Gastroesophageal sphincter (tissue), 4 donors: Measurements from ENCODE around the gene NRSN2. TPM values are rescaled to one million over a fixed set of nuclear protein-coding genes. Genes with fewer than 3 reads are reported as not detected.

Experiments
- ATAC-seq: fragments of 150-250 bp; one replicate; pipeline ENCODE4 v1.9.1; 2016; ENCODE audit warnings: mild to moderate bottlenecking, moderate library complexity
- H3K27ac ChIP-seq, 4 donors: fragments of 200-600 bp; sonication (generic) in 3 of 4; 1 replicate in 3 of 4; 2 replicates in 1 of 4; pipeline ENCODE4 v1.5.1; 2016 to 2019
- H3K27me3 ChIP-seq: fragments of 200-600 bp; sonication (generic); one replicate; pipeline ENCODE4 v1.5.1; 2019
- H3K36me3 ChIP-seq, 2 donors: fragments of 200-600 bp; sonication (generic); one replicate each; pipeline ENCODE4 v1.5.1; 2019; ENCODE audit warnings: control low read depth in 1 of 2
- H3K4me1 ChIP-seq, 3 donors: fragments of 200-600 bp; sonication (generic); 1 replicate in 2 of 3; 2 replicates in 1 of 3; pipeline ENCODE4 v1.5.1; 2016 to 2019; ENCODE audit warnings: control low read depth in 2 of 3
- H3K4me3 ChIP-seq, 2 donors: fragments of 200-600 bp; sonication (generic); one replicate each; pipeline ENCODE4 v1.5.1; 2019; ENCODE audit warnings: mild to moderate bottlenecking in 1 of 2, moderate library complexity in 1 of 2
- H3K9me3 ChIP-seq, 3 donors: fragments of 200-600 bp; sonication (generic); one replicate each; pipeline ENCODE4 v1.5.1; 2017 to 2019; ENCODE audit warnings: control low read depth in 2 of 3
- CTCF ChIP-seq, 4 experiments: fragments of 200-600 bp in 2 of 4; fragments of 450-650 bp in 2 of 4; sonication (generic) in 1 of 4; IDR thresholded peaks; one replicate each; pipeline ENCODE4 v1.5.1; 2017 to 2019; ENCODE audit warnings: antibody characterized with exemption in 4 of 4, mild to moderate bottlenecking in 2 of 4, moderate library complexity in 2 of 4
- EP300 ChIP-seq: sonication (generic); formaldehyde crosslinking; IDR thresholded peaks from one replicate; pipeline ENCODE4 v1.6.1; 2017; ENCODE audit warnings: antibody characterized with exemption, mild to moderate bottlenecking
- POLR2A ChIP-seq, 2 donors: fragments of 450-650 bp; IDR thresholded peaks; one replicate each; pipeline ENCODE4 v1.6.1; 2017; ENCODE audit warnings: antibody characterized with exemption in 2 of 2, mild to moderate bottlenecking in 2 of 2, moderate library complexity in 1 of 2
- POLR2AphosphoS5 ChIP-seq: sonication (generic); formaldehyde crosslinking; IDR thresholded peaks from one replicate; pipeline ENCODE4 v1.6.1; 2017; ENCODE audit warnings: antibody characterized with exemption
- WGBS, 2 donors: methylation state at CpG; one replicate each; pipeline ENCODE4 v1.1.5; 2018; ENCODE audit warnings: low coverage in 1 of 2; 5-methylcytosine and 5-hydroxymethylcytosine counted together
- total RNA-seq, 4 donors: library from RNA; depleted of rRNA; stranded (reverse); fragments of >200 nt; gene quantifications; one replicate each; pipeline ENCODE4 v1.1.0, GENCODE V29; 2016

The NRSN2 gene
- total RNA-seq, 4 donors from 2014 or later, result 25.3 to 51.6 (median 30.2) TPM

GRCh38 chr20:324177-325044 is 22.5 kb upstream of the NRSN2 start:
- peaks cover 0 to 21% of the 10 kb centered on the region in 2 donors for H3K36me3 ChIP-seq
- H3K9me3 ChIP-seq, result no peaks in the 10 kb centered on the region
- H3K27ac ChIP-seq, result peak overlapping the region; percentile 95 to 97 (median 96)
- TF ChIP-seq POLR2AphosphoS5, result peak; percentile 91
- peak in 3 of 4 experiments; percentile 40 to 62 (median 45) for TF ChIP-seq CTCF (IDR thresholded peaks at IDR 0.05)
- peak; percentile 60 to 81 for TF ChIP-seq POLR2A (IDR thresholded peaks at IDR 0.05)
- TF ChIP-seq EP300, result no peak
- H3K4me1 ChIP-seq, result peaks cover 0 to 55% (median 7%) of the 10 kb centered on the region in 3 donors
- H3K27me3 ChIP-seq, result no peaks in the 10 kb centered on the region
- WGBS, 2 donors, result 0% methylated on average over 3 to 10 of the region's 69 CpGs
- ATAC-seq, result peak; percentile 75
- H3K4me3 ChIP-seq, result peak overlapping the region; percentile 64 to 83

- TF ChIP-seq EP300 (no peak), POLR2AphosphoS5 (peak; percentile 82), POLR2A (IDR thresholded peaks at IDR 0.05) (peak; percentile 13 to 50)
- Histone ChIP-seq H3K9me3 (no peaks in the 10 kb centered on the region), H3K4me3 (peak within 1 kb of the TSS; percentile 64 to 83), H3K4me1 (peaks cover 0 to 63% (median 13%) of the 10 kb centered on the region in 3 donors), H3K27me3 (no peaks in the 10 kb centered on the region), H3K36me3 (peaks cover 0 to 12% of the 10 kb centered on the region in 2 donors), H3K27ac (peak within 1 kb of the TSS; percentile 95 to 97 (median 96))
- ATAC-seq, result peak; percentile 85
- WGBS, 2 donors, result 3% methylated on average over 5 of the region's 106 CpGs; no CpG with 5 or more reads in 1 of the 2 donors
These were observed 21.6 kb upstream of the NRSN2 start, which contains the start of gene SOX12 for GRCh38 chr20:325045-325888. TSS of gene SOX12 (plus strand) at chr20:325552. CDS start at chr20:325925, 373 bp downstream.

GRCh38 chr20:325889-326644 is 20.8 kb upstream of the NRSN2 start:
- Histone ChIP-seq H3K36me3 (peaks cover 0 to 4% of the 10 kb centered on the region in 2 donors), H3K9me3 (no peaks in the 10 kb centered on the region), H3K4me3 (peak overlapping the region; percentile 44 to 83), H3K27me3 (no peaks in the 10 kb centered on the region), H3K27ac (peak overlapping the region; percentile 45 to 97 (median 95)), H3K4me1 (peaks cover 0 to 71% (median 15%) of the 10 kb centered on the region in 3 donors)
- TF ChIP-seq POLR2A (IDR thresholded peaks at IDR 0.05), result no peak
- TF ChIP-seq EP300, result no peak
- TF ChIP-seq CTCF (IDR thresholded peaks at IDR 0.05), result peak in 1 of 4 experiments; percentile 27
- TF ChIP-seq POLR2AphosphoS5, result no peak
- peak; percentile 8 for ATAC-seq
- 3% methylated on average over 5 of the region's 103 CpGs; no CpG with 5 or more reads in 1 of the 2 donors for WGBS, 2 donors

GRCh38 chr20:326645-327185 is 20.2 kb upstream of the NRSN2 start:
- Histone ChIP-seq H3K27me3 (no peaks in the 10 kb centered on the region), H3K9me3 (no peaks in the 10 kb centered on the region), H3K36me3 (no peaks in the 10 kb centered on the region), H3K4me3 (peak overlapping the region; percentile 44 to 83), H3K27ac (peak overlapping the region; percentile 45 to 97 (median 95)), H3K4me1 (peaks cover 0 to 73% (median 15%) of the 10 kb centered on the region in 3 donors)
- no peak for ATAC-seq
- WGBS, 2 donors, result 0% methylated on average over 1 of the region's 38 CpGs; no CpG with 5 or more reads in 1 of the 2 donors
- no peak for TF ChIP-seq CTCF (IDR thresholded peaks at IDR 0.05)
- no peak for TF ChIP-seq POLR2A (IDR thresholded peaks at IDR 0.05)
- TF ChIP-seq POLR2AphosphoS5, result no peak
- TF ChIP-seq EP300, result no peak
